Endothelial cell of umbilical vein (primary cell): ENCODE data around the gene SPRYD4. TPM values are rescaled to one million over a fixed set of nuclear protein-coding genes. Genes with fewer than 3 reads are reported as not detected.

ENCODE experiments used
- BruUV-seq: library from RNA; stranded (reverse); fragments of 400-500 nt; replicated peaks from 2 replicates; lab custom pipeline; 2021; lab: Mats Ljungman, UMichigan
- CTCF ChIA-PET: fragments of 300-600, 350-600 bp; sonication (Branson Sonifier 250); formaldehyde crosslinking; loops from one replicate; lab custom pipeline; 2021; ENCODE audit warnings: antibody characterized with exemption, inconsistent platforms; lab: Charles Lee
- POLR2A ChIA-PET: fragments of 300-600, 350-600 bp; sonication (Branson Sonifier 250); formaldehyde crosslinking; loops from one replicate; lab custom pipeline; 2021; ENCODE audit warnings: antibody characterized with exemption, inconsistent platforms; lab: Charles Lee
- DNase-seq: peaks from one replicate; pipeline ENCODE4 v3.0.0-alpha.2; 2011; ENCODE audit warnings: low read depth, low spot score
- FAIRE-seq: peaks from 2 replicates; lab custom pipeline; 2011; peaks lifted over from hg19 to GRCh38; lab: Jason Lieb, UNC
- H2AFZ ChIP-seq: 2 replicates; pipeline ENCODE4 v1.6.0; 2012; ENCODE audit warnings: low read depth, low read length, control low read depth, inconsistent platforms
- H3K27ac ChIP-seq: 2 replicates; pipeline ENCODE4 v1.5.1; 2011; ENCODE audit warnings: low read depth, mild to moderate bottlenecking, control low read depth, low read length, moderate library complexity; ENCODE audit not compliant: insufficient read depth
- H3K27me3 ChIP-seq, 2 experiments: 2 replicates each; pipeline versions ENCODE4 v1.6.0 to v1.6.1; 2011; ENCODE audit warnings: low read length in 2 of 2, mixed read lengths in 1 of 2; ENCODE audit not compliant: control insufficient read depth in 2 of 2, insufficient read depth in 2 of 2
- H3K36me3 ChIP-seq, 2 experiments: 2 replicates in 1 of 2; 3 replicates in 1 of 2; pipeline ENCODE4 v1.5.1; 2011; ENCODE audit warnings: low read length in 2 of 2, mild to moderate bottlenecking in 1 of 2, moderate library complexity in 1 of 2; ENCODE audit not compliant: control insufficient read depth in 2 of 2, insufficient read depth in 2 of 2; ENCODE audit errors: extremely low read depth in 1 of 2
- H3K4me1 ChIP-seq: 3 replicates; pipeline ENCODE4 v1.5.1; 2011; ENCODE audit warnings: mild to moderate bottlenecking, low read length; ENCODE audit not compliant: control insufficient read depth, insufficient read depth; ENCODE audit errors: extremely low read depth
- H3K4me2 ChIP-seq: 2 replicates; pipeline ENCODE4 v1.6.1; 2011; ENCODE audit warnings: low read length, control low read depth, mixed read lengths; ENCODE audit not compliant: insufficient read depth
- H3K4me3 ChIP-seq, 3 experiments: fragments of 200-600 bp in 1 of 3; sonication (generic), shearing (Covaris generic) in 1 of 3; replicated peaks in 1 of 3; 2 replicates each; pipeline ENCODE4 v1.5.1; 2011 to 2016; ENCODE audit warnings: control low read depth in 3 of 3, low read length in 3 of 3, mild to moderate bottlenecking in 2 of 3, inconsistent platforms in 1 of 3, low read depth in 1 of 3, moderate library complexity in 1 of 3; ENCODE audit not compliant: insufficient read depth in 1 of 3
- H3K79me2 ChIP-seq: 2 replicates; pipeline ENCODE4 v1.6.0; 2012; ENCODE audit warnings: low read length, inconsistent platforms; ENCODE audit not compliant: control insufficient read depth, insufficient read depth
- H3K9ac ChIP-seq: replicated peaks from 2 replicates; pipeline ENCODE3; 2011; ENCODE audit warnings: low read length, control low read depth; ENCODE audit not compliant: insufficient read depth; ENCODE audit errors: extremely low read depth
- H3K9me1 ChIP-seq: replicated peaks from 3 replicates; pipeline ENCODE4 v1.6.0; 2011; ENCODE audit warnings: mild to moderate bottlenecking, low read length; ENCODE audit not compliant: control insufficient read depth, insufficient read depth; ENCODE audit errors: extremely low read depth
- H3K9me3 ChIP-seq: replicated peaks from 2 replicates; pipeline ENCODE4 v1.5.1; 2012; ENCODE audit warnings: low read length, inconsistent platforms; ENCODE audit not compliant: control insufficient read depth, insufficient read depth
- H4K20me1 ChIP-seq: replicated peaks from 2 replicates; pipeline ENCODE3; 2011; ENCODE audit warnings: mild to moderate bottlenecking, low read length; ENCODE audit not compliant: control insufficient read depth, insufficient read depth; ENCODE audit errors: extremely low read depth
- EZH2 ChIP-seq: IDR thresholded peaks from 2 replicates; pipeline ENCODE4 v1.6.1; 2012; ENCODE audit warnings: borderline replicate concordance, low read depth, mild to moderate bottlenecking, moderate library complexity, low read length, inconsistent platforms; ENCODE audit not compliant: severe bottlenecking
- FOS ChIP-seq: IDR thresholded peaks from 2 replicates; pipeline ENCODE4 v1.6.1; 2011; ENCODE audit warnings: mild to moderate bottlenecking, low read length, moderate library complexity, borderline replicate concordance; ENCODE audit not compliant: insufficient read depth
- GATA2 ChIP-seq: IDR thresholded peaks from 2 replicates; pipeline ENCODE4 v1.7.0; 2011; ENCODE audit warnings: low read depth, mild to moderate bottlenecking, moderate library complexity, mixed read lengths, low read length; ENCODE audit not compliant: insufficient read length, insufficient read depth
- JUN ChIP-seq: IDR thresholded peaks from 2 replicates; pipeline ENCODE4 v1.6.1; 2011; ENCODE audit warnings: borderline replicate concordance, low read depth; ENCODE audit not compliant: insufficient read length, insufficient read depth
- MYC ChIP-seq: IDR thresholded peaks from one replicate; pipeline ENCODE4 v1.6.1; 2011; ENCODE audit warnings: mild to moderate bottlenecking, low read depth, low read length
- POLR2A ChIP-seq: IDR thresholded peaks from 2 replicates; pipeline ENCODE4 v1.6.1; 2012; ENCODE audit warnings: low read depth, mild to moderate bottlenecking, control low read depth, low read length
- POLR2AphosphoS5 ChIP-seq: IDR thresholded peaks from 2 replicates; pipeline ENCODE4 v1.6.1; 2012; ENCODE audit warnings: low read depth, mild to moderate bottlenecking, control low read depth, low read length, moderate library complexity; ENCODE audit not compliant: insufficient read depth
- dilution Hi-C: fragments of 300-500 bp; cut with MboI; formaldehyde crosslinking; loops from one replicate; pipeline ENCODE4 v1.15.0; 2019; ENCODE audit warnings: low sequenced_read_pairs; ENCODE audit not compliant: extremely low pct_ligation_motif_present
- intact Hi-C: fragments of 100-400 bp; cut with micrococcal nuclease; formaldehyde crosslinking; loops from one replicate; pipeline ENCODE4 v1.10.0; 2022
- polyA plus RNA-seq, 4 experiments: library from polyadenylated mRNA; depleted of rRNA in 3 of 4; stranded (reverse) in 3 of 4; unstranded in 1 of 4; fragments of >200 nt; gene quantifications; 2 replicates each; pipeline versions ENCODE4 v1.2.1 to v1.2.3, GENCODE V29; 2011 to 2012; ENCODE audit warnings: missing spikeins in 1 of 4
- total RNA-seq: library from RNA; stranded (reverse); gene quantifications from 2 replicates; pipeline ENCODE4 v1.2.3, GENCODE V29; 2021
- TF ChIP-seq, protein P1 (sequence below): IDR thresholded peaks from 2 replicates; pipeline ENCODE4 v1.6.1; 2011; ENCODE audit not compliant: insufficient read depth, insufficient read length
- TF ChIP-seq, protein P2 (sequence below), 2 donors: IDR thresholded peaks; 1 replicate in 1 of 2; 2 replicates in 1 of 2; pipeline ENCODE4 v1.5.1; 2011; ENCODE audit warnings: low read length in 2 of 2, mild to moderate bottlenecking in 2 of 2, moderate library complexity in 2 of 2, control low read depth in 1 of 2, inconsistent platforms in 1 of 2, low read depth in 1 of 2; ENCODE audit not compliant: insufficient read depth in 1 of 2; ENCODE audit errors: extremely low read depth in 1 of 2

The SPRYD4 gene
- total and polyA plus RNA-seq, 2 donors (not counting 3 experiments of a cell fraction or from before 2014, with no cell fraction given): 3.4 to 4.0 TPM

DNA sequence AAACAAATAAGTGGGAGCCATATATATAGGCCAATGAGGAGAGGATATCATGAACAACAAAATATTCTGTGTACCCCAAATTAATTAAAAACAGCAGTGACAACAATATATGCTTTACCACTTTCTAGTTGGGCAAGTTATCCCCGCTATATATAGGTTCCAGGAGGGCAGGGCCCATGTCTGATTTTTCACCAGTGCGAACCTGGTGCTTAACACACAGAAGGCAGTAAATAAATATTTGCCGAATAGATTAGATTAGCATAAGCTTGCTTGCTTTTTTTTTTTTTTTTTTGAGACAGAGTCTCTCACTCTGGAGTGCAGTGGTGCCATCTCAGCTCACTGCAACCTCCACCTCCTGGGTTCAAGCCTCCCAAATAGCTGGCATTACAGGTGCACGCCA lies 10.6 kb upstream of the SPRYD4 start:
- Histone ChIP-seq H3K9me1 (no peaks in the 10 kb centered on the region), H3K4me2 (no peak overlapping the region), H3K9me3 (no peaks in the 10 kb centered on the region), H3K36me3 (no peaks in the 10 kb centered on the region), H4K20me1 (no peaks in the 10 kb centered on the region), H3K9ac (no peak overlapping the region), H3K4me1 (no peaks in the 10 kb centered on the region), H3K27ac (no peak overlapping the region), H3K27me3 (peaks cover 0 to 4% of the 10 kb centered on the region in 2 experiments), H2AFZ (no peak overlapping the region), H3K4me3 (no peak overlapping the region), H3K79me2 (no peaks in the 10 kb centered on the region)
- intact Hi-C loops: no loop called here
- ChIA-PET CTCF (interaction anchor here (1.3 to 2.0 kb wide), 2 partner anchors 9 to 33 kb away, joined by 3 to 7 read pairs; partner anchors contain the start of gene TIMELESS), POLR2A (no interaction called here)
- dilution Hi-C loops: no loop called here
- DNase-seq (no peak), FAIRE-seq (no peak)
- TF ChIP-seq, protein P1, sequence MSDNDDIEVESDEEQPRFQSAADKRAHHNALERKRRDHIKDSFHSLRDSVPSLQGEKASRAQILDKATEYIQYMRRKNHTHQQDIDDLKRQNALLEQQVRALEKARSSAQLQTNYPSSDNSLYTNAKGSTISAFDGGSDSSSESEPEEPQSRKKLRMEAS: no peak
- no peak for TF ChIP-seq POLR2AphosphoS5
- no peak for TF ChIP-seq GATA2
- TF ChIP-seq EZH2: no peak
- TF ChIP-seq JUN: no peak
- TF ChIP-seq, protein P2, sequence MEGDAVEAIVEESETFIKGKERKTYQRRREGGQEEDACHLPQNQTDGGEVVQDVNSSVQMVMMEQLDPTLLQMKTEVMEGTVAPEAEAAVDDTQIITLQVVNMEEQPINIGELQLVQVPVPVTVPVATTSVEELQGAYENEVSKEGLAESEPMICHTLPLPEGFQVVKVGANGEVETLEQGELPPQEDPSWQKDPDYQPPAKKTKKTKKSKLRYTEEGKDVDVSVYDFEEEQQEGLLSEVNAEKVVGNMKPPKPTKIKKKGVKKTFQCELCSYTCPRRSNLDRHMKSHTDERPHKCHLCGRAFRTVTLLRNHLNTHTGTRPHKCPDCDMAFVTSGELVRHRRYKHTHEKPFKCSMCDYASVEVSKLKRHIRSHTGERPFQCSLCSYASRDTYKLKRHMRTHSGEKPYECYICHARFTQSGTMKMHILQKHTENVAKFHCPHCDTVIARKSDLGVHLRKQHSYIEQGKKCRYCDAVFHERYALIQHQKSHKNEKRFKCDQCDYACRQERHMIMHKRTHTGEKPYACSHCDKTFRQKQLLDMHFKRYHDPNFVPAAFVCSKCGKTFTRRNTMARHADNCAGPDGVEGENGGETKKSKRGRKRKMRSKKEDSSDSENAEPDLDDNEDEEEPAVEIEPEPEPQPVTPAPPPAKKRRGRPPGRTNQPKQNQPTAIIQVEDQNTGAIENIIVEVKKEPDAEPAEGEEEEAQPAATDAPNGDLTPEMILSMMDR (IDR thresholded peaks at IDR 0.05; ENCODE audit: extremely low read depth in 1 of 2, insufficient read depth in 1 of 2, low read depth in 1 of 2, low read length in 2 of 2): no peak
- no peak for TF ChIP-seq FOS
- no peak for TF ChIP-seq MYC
- no peak for TF ChIP-seq POLR2A
- no TSS peak for BruUV-seq
